ENCODE data around the gene ENDOD1.
"Not testable (repeated sequence)": the region's sequence is repeated elsewhere in the genome, so short reads cannot be mapped to it uniquely, and the experiment has no call there.

Gene ENDOD1

GRCh38 chr11:95104121-95104830 lies 14.6 kb downstream of the ENDOD1 start:
- no peak for DNase-seq (ENCODE audit: low read depth in 2 of 2)

DNA sequence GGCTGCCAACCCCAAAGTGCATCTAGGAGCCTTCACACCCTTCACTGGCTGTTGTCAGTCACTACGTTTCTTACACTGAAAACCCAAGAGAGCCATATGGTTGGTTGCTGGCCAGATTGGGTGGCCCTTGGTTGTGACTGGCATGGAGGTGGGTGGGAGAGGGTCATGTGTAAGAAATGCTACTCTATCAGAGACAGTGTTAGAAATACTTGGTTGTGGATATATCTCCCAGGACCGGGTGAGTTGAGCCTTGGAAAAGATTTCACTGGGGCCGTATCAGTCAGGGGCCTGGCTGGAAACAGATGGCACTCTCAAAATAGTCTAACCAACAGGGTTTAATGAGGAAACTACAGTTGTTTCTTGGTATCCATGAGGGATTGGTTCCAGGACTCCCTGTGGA lies 15.2 kb downstream of the ENDOD1 start:
- DNase-seq (ENCODE audit: low read depth in 2 of 2), result no peak

- no peak for DNase-seq (ENCODE audit: low read depth in 2 of 2)
Measured at GRCh38 chr11:95108159-95108611, 18.5 kb downstream of the ENDOD1 start.

DNA sequence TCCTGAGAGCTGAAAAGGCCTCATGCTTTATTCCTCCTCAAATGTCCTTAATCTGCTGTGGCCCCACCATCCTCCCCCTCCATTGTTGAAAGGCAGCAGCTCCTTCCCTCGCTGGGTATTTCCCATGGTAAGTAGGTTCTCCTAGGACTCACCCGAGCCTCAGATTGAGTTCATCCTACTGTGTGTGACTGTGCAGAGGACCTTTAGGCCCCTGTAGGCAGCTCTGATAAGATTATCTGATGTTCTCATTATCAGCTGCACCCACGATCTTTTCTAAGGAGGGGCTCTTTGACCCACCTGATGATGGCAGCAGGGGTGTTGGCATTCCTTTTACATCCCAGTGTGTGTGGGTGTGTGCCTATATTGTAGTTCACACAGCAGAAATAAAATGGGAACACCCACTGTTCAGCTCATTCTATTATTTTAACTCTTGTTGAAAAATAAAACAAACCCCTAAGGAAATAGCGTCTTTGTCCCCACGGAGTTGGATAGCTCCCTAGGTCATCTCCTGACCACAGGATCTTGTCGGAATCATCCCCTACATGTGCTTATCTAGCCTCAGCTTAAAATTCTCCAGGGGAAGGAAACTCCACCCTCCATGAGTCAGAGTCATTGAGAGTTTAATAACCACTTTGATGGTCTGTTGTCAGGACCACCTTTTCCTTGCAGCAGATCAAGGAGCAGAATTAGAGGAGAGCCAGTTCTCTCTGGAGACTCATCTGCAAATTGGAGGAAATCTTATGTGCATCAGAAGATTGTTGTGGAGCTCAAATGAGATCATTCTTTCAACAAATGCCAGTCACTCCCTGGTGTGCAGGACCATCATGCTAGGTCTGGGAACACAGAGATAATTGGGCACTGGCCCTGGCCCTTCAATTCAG lies 19.3 kb downstream of the ENDOD1 start:
- no peak for DNase-seq (ENCODE audit: low read depth in 2 of 2)

GRCh38 chr11:95111471-95111870 lies 21.8 kb downstream of the ENDOD1 start:
- DNase-seq (ENCODE audit: low read depth in 2 of 2), result not testable (repeated sequence)

DNA sequence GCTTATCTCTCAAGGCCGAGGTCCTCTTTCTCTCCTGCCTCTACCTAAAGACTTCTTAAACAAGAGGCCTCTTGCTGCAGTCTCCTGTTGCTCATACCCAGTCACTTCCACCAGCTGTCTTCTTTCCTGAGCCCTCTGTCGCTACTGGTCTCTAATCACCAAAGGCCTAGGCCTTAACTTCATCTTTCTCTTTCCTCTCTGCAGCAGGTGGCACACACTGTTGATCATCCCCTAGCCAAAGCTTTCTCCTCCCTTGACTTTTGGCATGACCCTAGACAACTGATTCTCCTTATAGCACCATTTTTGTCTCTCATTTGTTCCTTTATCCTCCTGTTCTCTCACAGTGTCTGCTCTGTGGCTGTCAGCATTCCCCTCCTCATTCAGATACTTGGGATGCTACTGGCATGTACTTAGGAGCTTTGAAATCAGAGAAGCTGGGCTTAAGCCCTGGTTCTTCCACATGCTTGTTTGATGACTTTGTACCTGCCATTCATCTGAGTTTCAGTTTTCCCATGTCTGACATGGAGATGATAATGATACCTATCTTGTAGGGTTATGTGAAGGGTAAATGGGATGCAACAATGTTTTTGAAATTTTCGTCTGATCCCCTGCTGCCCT lies 22.4 kb downstream of the ENDOD1 start:
- DNase-seq (ENCODE audit: low read depth in 2 of 2), result no peak

DNA sequence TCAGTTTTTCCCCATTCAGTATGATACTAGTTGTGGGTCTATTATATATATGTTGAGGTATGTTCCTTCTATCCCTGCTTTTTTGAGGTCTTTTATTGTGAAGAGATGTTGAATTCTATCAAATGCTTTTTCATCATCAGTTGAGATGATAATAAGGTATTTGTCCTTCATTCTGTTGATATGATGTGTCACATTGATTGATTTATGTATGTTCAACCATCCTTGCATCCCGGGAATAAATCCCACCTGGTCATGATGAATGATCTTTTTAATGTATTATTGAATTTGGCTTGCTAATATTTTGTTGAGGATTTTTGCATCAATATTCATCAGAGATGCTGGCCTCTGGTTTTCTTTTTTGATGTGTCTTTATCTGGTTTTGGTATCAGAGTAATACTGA lies 26.0 kb downstream of the ENDOD1 start:
- DNase-seq (ENCODE audit: low read depth in 2 of 2), result no peak

GRCh38 chr11:95119361-95120060 lies 29.9 kb downstream of the ENDOD1 start:
- no peak for DNase-seq (ENCODE audit: low read depth in 2 of 2)

DNA sequence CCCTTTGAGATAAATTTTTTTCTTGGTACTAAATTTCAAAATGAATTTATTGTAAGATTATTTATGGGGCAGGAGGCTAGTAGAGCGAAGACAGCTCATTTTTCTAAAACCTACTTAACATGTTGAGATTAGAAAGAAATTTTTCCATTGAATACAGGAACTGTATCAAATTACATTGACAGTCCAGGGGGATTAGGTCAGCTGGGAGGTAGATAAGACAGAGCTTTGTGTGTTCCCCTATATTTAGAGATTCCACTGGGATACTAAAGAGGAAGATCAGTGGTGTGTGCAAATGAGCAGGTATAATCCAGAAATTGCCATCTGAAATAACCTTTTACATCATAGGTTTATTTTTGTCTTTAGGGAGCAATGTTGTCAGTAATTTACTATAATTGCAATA lies 32.1 kb downstream of the ENDOD1 start:
- no peak for DNase-seq (ENCODE audit: low read depth in 2 of 2)

DNA sequence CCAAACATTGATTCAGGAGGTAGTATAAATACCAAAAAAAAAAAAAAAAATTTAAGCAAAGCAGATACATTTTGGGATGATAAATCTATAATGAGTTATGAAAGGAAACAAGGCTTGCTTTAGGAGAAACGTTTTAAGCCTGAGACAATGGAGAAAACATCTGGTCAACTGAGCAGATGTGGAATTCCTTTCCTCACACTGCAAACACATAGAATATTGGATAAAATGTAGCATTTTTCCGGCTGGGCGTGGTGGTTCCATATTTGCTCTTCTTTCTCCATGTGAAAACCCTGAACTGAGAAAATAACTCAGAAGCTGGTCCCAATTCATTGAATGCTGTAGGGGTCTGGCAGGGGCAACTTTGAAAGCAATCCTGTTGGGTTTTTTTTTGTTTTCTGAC lies 33.9 kb downstream of the ENDOD1 start:
- no peak for DNase-seq (ENCODE audit: low read depth in 2 of 2)

- DNase-seq (ENCODE audit: low read depth in 2 of 2), result no peak
Measured at GRCh38 chr11:95128602-95129001, 39.0 kb downstream of the ENDOD1 start.

DNA sequence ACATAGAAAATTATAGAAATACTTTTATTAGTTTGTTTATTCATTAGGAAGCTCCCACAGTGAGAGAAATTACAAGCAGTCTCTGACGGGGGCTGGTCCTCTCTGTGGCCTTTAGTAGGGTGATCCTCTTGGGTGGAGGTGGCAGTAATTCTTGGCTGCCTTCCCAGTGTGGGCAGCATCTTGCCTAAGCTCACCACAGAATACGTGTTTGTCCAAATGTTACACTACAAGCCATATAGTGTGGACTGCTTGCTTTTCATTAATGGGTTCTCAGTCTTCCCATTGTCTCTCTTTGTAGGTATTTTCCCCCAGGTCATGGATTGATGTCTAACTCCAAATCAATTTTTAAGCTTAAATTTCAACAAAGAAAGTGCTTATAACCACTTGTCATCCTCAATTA lies 43.3 kb downstream of the ENDOD1 start:
- no peak for DNase-seq (ENCODE audit: low read depth in 2 of 2)

GRCh38 chr11:95134491-95134890 lies 44.8 kb downstream of the ENDOD1 start:
- DNase-seq (ENCODE audit: low read depth in 2 of 2), result no peak

- no peak for DNase-seq (ENCODE audit: low read depth in 2 of 2)
Measured at GRCh38 chr11:95135155-95135554, 45.5 kb downstream of the ENDOD1 start.

GRCh38 chr11:95135880-95136279 lies 46.2 kb downstream of the ENDOD1 start:
- no peak for DNase-seq (ENCODE audit: low read depth in 2 of 2)

DNA sequence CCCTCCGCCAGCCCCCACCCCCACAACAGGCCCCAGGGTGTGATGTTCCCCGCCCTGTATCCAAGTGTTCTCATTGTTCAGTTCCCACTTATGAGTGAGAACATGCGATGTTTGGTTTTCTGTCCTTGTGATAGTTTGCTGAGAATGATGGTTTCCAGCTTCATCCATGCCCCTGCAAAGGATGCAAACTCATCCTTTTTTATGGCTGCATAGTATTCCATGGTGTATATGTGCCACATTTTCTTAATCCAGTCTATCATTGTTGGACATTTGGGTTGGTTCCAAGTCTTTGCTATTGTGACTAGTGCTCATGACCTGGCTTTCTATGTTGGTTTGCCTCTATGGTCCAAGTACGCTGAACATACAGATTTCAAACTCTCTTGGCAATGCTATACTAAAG lies 47.1 kb downstream of the ENDOD1 start:
- DNase-seq (ENCODE audit: low read depth in 2 of 2), result not testable (repeated sequence)

DNA sequence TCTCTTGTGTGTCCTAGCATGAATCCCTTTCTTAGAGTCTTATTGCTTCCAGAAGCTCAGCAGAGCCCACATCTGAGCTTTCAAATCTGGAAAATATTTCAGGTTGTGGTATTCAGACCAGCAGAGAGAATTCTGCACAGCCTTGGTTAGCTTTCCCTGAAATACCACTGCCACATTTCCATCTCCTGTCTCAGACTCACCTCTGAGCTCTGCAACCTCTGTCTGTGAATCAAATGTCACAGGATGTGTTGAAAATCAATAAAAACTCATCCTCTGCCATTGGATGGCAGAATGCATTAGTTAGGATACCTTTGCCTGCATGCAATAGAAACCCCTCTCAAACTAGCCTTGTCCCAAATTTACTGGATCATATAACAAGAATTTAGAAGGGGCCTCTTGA lies 47.7 kb downstream of the ENDOD1 start:
- DNase-seq (ENCODE audit: low read depth in 2 of 2), result no peak

GRCh38 chr11:95138448-95138847 lies 48.8 kb downstream of the ENDOD1 start:
- DNase-seq (ENCODE audit: low read depth in 2 of 2), result no peak

DNA sequence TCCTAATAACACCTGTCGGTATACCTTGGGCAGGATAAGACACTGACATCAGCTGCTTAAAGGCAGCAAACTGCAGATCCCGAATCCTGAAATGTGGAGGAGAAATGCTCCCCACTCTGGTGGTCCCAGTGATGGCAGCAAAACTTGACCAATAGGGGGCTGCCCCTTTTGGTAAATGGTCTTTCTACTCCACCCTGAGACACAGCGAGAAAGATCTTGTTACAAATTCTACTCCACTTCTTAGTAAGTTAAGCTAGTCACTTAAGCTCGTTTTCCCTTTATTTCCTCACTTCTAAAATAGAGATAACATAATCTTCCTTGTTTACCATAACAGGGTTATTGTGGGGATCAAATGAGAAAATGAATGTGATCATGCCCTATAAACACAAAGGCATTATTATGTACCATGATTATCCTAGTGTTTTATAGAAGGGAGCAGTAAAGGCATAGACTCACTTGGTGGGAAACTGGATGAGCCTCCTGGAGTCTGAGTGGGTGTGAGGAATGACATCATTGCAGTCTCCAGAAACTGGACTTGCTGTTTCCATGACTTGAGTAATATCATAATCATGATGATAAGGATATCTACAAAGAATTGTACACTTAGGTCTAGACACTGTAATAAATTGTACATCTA lies 50.9 kb downstream of the ENDOD1 start:
- DNase-seq (ENCODE audit: low read depth in 2 of 2), result no peak

GRCh38 chr11:95142431-95142830 lies 52.8 kb downstream of the ENDOD1 start:
- DNase-seq (ENCODE audit: low read depth in 2 of 2), result no peak

GRCh38 chr11:95143106-95143681 lies 53.5 kb downstream of the ENDOD1 start:
- no peak for DNase-seq (ENCODE audit: low read depth in 2 of 2)

All from stimulated activated CD4-positive, alpha-beta T cell treated with anti-CD3 and anti-CD28 coated beads, Interleukin-4, amount 100 ng/mL, for 48 hours (primary cell).